ENCODE measurements around the gene PET117.
"Not testable (repeated sequence)": the region's sequence is repeated elsewhere in the genome, so short reads cannot be mapped to it uniquely, and the experiment has no call there.

Gene PET117

GRCh38 chr20:18094191-18094590 is 43.5 kb upstream of the PET117 start:
- H3K4me3 ChIP-seq (ENCODE audit: low read depth, low read length): no peak overlapping the region
- TF ChIP-seq CTCF (IDR thresholded peaks at IDR 0.05; ENCODE audit: low read depth, low read length, missing control alignments): no peak
- no peak for DNase-seq (ENCODE audit: low read depth)

GRCh38 chr20:18100569-18100968 is 37.1 kb upstream of the PET117 start:
- not testable (repeated sequence) for H3K4me3 ChIP-seq (ENCODE audit: low read depth, low read length); DNase-seq (ENCODE audit: low read depth)

GRCh38 chr20:18101125-18101810 is 36.4 kb upstream of the PET117 start:
- TF ChIP-seq CTCF (IDR thresholded peaks at IDR 0.05; ENCODE audit: low read depth, low read length, missing control alignments): no peak
- no peak overlapping the region for H3K4me3 ChIP-seq (ENCODE audit: low read depth, low read length)
- no peak for DNase-seq (ENCODE audit: low read depth)

GRCh38 chr20:18103497-18103896 is 34.2 kb upstream of the PET117 start:
- no peak for TF ChIP-seq CTCF (IDR thresholded peaks at IDR 0.05; ENCODE audit: low read depth, low read length, missing control alignments)
- no peak for DNase-seq (ENCODE audit: low read depth)
- H3K4me3 ChIP-seq (ENCODE audit: low read depth, low read length): no peak overlapping the region

GRCh38 chr20:18108326-18108725 is 29.3 kb upstream of the PET117 start:
- no peak for DNase-seq (ENCODE audit: low read depth)
- no peak overlapping the region for H3K4me3 ChIP-seq (ENCODE audit: low read depth, low read length)
- TF ChIP-seq CTCF (IDR thresholded peaks at IDR 0.05; ENCODE audit: low read depth, low read length, missing control alignments): no peak

- H3K4me3 ChIP-seq (ENCODE audit: low read depth, low read length); DNase-seq (ENCODE audit: low read depth): not testable (repeated sequence)
Observed at GRCh38 chr20:18128574-18128973, 9.1 kb upstream of the PET117 start.

- TF ChIP-seq CTCF (IDR thresholded peaks at IDR 0.05; ENCODE audit: low read depth, low read length, missing control alignments): no peak
- no peak overlapping the region for H3K4me3 ChIP-seq (ENCODE audit: low read depth, low read length)
- DNase-seq (ENCODE audit: low read depth): no peak
Observed at GRCh38 chr20:18132663-18133062, 5.0 kb upstream of the PET117 start.

- no peak overlapping the region for H3K4me3 ChIP-seq (ENCODE audit: low read depth, low read length)
- DNase-seq (ENCODE audit: low read depth): no peak
- TF ChIP-seq CTCF (IDR thresholded peaks at IDR 0.05; ENCODE audit: low read depth, low read length, missing control alignments): no peak
Observed at GRCh38 chr20:18133962-18134361, 3.7 kb upstream of the PET117 start.

Measured in GM12864 (cell line).